NCI-H128 (cell line): Measurements from ENCODE around the gene GMDS.

ENCODE experiments used
- DNase-seq: peaks from one replicate; lab custom pipeline; 2025; ENCODE audit not compliant: unreplicated experiment; lab: John Stamatoyannopoulos, UW

Gene GMDS

DNA sequence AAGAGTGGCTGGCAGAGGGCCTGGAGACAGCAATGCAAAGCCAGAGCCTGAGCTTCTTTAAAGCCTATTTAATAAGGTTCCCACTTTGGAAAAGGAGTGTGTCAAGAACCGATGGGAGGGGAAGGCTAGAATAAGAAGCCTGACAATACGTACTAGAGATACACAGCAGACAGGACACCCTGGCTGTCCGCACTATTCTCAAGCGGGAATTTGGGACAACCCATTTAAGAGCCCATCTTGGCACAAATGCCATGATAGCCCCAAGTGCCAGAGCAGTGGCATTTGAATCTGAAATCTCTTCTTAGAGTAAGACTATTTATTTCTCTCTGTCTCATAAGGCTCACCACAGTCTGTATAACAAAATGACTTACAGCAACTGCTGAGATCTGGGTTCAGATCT lies 3.1 kb downstream of the GMDS start:
- DNase-seq, result no peak

DNA sequence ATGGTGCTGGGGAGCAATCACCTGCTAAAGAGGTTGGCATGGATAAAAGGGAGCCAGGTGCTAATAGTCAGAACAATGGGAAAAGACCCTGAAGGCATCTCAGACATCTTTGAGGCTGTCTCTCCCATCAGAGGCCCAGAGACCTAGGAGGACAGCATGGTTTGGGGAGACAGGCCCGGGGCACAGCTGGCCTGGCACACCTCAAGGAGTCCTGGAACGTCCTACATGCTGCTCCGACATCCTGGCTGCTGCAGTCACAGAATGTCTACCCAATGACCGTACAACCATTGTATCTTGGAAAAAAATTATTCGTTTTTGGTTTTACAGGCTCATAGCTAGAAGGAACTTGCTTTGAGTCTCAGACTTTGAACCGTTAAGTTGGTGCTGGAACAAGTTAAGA lies 4.4 kb downstream of the GMDS start:
- no peak for DNase-seq

DNA sequence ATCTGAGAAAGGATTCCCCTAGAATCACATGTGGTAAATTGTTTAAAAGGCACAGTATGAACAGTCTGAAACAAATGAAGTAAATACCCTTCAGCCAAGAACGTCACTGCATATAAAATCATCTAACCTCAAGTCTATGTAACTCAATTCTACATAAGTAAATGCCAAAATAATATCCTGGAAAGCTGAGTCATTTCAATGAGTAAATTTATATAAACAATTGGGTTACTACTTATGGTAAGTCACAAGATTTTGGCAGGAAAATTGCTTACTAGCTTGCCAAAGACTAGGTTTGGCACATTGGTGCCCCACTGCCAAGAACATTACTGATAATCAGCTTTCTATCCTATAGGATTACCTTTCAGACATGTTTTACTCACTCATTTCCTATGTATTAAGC lies 8.4 kb downstream of the GMDS start:
- no peak for DNase-seq

DNA sequence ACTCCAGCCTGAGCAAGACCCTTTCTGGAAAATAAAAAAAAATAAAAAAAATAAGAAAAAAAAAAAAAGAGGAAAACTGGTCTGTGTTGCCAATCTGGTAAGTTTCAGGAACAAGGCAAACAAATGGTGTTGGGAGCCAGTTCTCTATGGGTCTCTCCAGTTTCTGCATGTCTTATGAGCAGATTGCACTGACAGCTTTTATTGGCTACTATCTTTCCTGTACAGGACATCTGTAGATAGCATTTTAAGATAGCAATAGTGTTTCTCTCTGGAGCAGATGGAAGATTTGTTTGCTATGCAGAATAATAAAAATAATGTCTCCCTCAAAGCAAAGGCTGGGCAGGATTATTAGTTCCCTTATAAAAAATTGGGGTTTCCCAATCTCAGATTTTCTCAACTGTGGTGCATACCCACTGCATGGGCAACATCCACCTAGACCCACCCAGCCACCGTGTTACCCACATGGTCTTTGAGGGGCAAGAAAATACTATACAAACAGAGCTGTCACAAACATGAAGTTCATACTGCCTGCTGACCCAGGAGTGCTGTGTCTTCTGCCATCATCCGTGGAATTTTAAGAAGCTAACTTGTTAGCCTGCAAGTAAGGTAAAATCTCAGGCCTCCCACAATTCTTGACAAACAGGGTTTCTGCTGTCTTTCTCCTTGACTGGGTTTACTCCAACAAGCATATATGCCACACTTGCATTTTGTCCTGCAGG lies 9.5 kb downstream of the GMDS start:
- DNase-seq, result no peak

DNA sequence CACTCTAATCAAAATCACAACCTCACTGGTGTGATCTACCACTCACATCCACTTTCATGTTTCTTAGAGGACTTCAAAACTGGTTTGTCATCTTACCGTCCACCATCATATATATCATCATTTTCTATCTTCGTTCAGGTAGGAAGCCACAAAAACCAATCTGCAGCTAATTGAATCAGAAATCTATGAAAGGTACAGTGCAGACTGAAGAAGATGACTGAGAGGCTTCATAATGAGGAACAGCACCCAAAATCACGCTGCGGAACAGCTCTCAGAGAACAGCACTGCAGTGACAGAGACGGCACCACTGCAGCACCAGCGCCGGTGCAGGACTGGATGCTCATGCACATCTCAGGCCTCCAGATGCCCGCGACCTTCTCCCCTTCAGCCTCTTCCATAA lies 13.0 kb downstream of the GMDS start:
- DNase-seq, result no peak

DNA sequence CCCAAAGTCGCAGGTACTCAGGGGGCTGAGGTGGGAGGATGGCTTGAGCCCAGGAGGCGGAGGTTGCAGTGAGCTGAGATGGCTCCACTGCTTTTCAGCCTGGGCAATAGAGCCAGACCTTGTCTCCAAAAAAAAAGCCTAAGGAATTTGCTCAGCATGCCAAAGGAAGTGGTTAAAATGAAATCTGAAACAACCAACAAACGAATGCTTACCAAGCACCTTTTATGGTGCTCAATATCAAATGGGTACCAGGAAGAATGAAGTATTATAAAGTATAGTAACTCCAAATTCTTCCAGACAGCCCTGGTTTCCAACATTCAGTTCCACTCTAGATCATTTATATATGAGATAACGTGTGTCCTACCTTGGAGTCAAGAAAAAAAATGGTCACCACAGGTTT lies 14.0 kb downstream of the GMDS start:
- DNase-seq, result no peak

DNA sequence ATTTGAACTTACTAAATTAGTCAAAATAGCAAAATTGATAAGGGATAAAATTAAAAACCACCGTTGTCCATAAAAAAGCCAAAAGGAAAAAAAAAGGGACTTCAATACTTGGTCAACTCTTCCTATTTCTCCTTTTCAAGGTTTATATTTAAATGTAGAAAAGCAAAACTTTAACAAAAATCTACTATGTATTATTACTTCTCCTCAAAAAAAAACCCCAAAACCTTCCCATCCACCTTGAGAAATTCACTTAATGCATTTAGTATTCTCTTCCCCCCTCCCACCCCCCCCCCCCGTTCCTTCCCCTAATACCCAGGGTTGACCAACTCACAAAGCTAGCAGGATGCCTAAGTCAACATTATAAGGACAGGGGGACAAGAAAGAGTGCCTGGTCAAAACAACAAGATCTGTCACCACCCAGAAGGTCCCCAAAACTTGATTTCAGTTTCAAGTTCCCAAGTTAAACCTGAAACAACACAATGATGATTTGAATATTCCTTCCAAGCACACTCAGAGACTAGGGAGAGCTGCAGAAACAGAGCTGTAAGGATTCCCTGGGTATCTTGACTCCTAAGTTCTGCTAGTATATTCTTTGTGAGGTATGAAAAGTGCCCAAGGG lies 14.6 kb downstream of the GMDS start:
- no peak for DNase-seq

DNA sequence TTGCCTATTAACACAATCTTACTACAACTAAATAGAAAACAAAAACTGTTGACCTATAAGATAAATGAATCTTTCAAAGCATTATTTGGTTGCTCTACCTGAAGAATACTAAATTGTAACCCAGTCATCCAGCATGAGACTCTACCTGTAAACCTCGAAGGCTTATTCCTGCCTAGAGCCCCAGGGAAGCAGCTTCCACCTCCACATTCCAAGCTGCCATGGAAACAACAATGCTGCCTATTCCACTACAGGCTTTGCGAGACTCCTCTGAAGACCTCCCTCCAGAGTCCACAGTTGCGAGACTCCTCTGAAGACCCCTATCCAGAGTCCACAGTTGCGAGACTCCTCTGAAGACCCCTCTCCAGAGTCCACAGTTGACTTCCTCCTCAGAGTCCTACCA lies 15.7 kb downstream of the GMDS start:
- no peak for DNase-seq

DNA sequence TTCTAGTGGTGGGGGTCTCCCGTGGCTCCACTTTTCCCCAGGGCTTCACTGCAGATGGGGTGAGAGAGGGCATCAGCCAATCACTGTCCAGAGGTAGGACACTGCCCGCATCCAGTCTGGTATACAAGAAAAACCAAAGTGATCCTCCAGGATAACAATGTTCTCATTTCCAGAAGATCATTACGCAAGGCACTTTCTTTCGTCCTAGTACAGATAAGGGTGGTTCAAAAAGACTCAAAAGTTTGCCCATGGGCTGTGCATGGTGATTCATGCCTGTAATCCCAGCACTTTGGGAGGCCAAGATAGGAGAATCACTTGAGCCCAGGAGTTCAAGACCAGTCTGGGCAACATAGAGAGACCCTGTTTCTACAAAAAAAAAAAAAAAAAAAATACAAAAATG lies 16.4 kb downstream of the GMDS start:
- no peak for DNase-seq

DNA sequence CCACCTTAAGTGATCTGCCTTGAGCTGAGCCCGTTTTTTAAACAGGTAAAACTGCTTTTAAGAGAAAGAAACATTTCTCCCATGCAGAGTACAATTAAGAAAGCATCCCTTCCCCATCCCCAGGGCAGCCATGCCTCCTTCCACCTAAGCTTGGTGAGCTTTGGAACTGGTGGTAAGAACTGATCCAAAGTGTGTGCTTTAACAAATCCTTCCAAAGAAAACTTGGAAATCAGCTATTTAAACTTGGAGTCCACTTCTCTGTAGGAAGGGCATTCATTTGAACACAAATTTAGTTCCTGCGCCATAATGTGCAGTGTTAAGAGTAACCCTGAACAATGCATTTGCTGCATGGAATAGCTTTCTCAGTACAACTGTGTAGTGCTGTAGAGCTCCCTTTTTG lies 17.0 kb downstream of the GMDS start:
- DNase-seq, result no peak

DNA sequence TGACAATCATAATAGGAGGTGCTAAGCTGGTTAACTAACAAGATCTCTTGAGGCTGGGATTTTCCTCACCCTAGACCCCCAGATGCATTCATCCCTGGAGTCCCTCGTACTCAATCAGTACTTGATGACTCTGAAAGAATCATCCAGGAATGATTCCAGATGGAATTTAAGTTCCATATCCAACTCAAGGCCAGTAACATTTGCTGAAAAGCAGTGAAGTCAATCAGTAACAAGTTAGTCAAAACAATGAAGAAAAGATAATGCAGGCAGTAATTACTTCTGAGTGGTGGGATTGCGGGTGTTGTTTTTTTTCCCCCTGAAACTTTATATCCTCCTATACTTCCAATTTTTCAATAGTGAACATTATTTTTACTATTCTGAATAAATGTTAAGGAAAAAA lies 18.6 kb downstream of the GMDS start:
- no peak for DNase-seq

DNA sequence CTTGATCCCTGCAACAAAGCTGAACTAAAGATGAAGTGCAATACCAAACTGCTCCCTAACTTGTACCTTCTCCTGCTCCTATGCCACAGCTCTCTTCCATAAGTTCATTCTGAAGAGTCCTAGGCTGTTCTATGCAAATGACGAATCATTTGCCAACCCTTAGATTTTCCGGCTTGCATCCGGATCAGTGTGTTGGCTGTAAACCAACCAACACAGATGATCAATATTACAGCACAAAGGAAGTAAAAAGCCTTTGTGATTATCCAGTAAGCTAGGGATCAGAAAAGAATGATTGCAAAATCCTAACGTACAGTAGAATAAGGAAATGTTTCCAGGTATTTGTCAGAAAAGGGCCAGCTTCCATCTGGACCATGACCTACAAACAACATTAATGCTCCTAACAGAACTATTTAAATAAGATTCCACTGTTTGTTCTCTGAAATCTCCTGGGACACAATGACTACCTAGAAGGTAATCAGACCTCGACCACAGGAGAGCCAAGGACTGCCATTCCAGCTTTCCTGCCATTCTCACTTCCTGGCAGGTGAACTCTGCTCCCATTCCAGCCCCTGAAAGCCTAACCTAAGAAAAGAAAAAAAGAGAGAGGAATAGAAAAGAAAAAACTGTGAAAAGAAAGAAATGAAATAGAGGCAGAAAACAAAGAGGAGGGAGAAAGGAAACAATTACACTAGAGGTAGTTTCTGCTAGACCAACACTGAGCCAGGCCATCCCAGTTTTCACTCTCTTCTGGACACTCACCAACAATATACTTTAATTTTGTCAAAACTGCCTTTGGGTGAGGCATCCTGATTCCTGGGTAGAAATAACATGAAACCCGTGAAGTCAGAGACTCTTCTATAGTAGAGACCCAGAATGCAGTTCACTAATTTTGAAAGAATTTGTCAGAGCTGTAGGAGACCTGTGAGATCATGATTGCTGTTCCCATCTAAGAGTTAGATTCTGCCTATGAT lies 19.7 kb downstream of the GMDS start:
- no peak for DNase-seq

DNA sequence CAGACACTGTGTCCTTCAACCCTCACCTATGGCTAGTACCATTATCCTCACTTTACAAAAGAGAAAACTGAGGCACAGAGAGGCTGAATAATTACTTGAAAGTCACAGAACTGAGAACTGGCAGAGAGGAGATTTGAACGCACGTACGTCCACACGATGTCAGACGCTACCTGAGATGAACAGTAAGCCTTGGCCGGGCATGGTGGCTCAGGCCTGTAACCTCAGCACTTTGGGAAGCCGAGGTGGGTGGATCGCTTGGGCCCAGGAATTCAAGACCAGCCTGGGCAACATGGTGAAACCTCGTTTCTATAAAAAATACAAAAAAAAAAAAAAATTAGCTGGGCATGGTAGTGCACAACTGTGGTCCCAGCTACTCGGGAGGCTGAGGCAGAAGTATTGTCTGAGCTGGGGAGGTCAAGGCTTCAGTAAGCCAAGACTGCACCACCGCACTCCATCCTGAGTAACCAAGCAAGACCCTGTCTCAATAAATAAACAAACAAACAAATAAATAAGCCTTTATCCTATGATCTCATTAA lies 20.5 kb downstream of the GMDS start:
- DNase-seq, result no peak

DNA sequence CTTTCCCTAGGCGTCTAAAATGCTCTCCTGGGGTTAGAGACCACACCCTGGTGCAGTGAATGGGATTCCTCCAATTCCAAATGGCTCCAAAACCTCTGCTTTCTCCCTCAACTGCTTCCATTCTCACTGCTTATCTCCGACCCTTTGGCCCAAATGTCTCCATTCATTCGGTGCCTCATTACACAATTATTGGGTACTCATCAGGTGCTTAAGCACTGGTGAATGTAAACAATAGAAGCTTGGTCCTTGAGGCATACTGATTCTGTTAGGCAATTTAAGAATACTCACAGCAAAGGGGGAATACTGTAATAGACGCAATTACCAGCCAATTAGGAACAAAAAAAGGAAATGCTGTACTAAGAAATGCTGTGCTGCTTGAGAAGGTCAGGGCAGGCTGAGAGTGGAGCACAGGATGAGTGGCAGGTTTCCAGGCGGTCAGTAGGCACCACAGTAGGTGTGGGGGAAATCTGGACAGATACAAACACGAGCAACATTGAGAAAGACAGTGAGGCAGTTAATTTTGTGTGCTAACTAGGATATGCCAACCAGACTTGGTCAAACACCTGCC lies 23.0 kb downstream of the GMDS start:
- no peak for DNase-seq

DNA sequence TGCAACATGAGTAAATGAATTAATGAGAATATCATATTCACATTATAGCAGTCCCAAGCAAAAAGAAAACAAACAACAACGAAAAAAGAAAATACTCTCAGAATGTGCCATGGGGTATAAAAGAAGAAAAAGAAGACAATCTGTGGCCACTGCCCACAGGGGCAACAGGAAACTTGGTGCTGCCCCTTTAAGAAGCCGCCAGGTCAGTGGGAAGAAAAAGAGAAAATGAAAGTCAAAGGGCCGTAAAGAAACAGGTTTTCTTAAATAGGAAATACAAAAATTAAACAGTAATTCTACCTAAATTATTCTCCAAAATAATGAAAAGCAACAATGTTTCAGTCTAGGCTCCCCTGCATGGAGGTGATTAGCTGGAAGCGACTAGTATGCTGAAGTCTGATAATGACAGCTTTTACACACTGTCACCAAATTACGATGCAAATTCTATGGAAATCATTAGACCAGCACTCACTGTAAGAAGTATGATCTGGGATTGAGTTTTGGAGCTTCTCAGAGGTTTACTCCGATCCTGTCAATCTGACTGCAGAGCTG lies 23.6 kb downstream of the GMDS start:
- DNase-seq, result no peak

DNA sequence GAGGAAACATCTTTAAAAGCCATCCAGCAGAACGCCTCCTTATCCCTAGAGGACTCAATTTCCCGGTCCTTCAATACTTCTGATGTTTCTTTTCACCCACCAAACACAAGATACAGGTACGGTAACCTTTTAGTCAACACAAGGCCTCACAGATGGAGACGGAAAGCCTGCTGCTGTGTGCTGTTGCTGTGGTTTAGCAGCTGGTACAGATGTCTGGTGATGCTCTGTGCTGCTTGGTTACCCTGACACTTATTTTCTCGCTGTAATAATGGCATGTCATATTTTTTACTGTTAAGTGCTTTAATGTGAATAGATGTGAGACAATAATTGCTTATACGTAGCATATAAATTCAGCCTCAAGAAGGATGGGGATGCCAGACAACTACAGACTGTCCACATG lies 25.3 kb downstream of the GMDS start:
- no peak for DNase-seq

DNA sequence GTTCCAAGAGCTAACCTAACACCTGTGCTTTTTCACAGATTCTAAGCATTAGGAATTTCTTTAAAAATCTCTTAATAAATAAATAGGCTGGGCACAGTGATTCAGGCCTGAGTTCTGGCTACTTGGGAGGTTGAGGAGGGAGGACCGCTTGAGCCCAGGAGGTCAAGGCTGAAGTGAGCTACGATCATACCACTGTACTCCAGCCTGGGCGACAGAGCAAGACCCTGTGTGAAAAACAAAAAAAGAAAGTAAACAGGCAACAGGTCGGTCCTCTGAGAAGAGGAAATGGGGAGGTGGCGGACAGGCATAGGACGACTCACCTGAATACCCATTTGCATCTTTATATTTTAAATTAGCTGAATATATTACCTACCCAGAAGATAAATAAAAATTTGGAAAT lies 26.5 kb downstream of the GMDS start:
- no peak for DNase-seq

DNA sequence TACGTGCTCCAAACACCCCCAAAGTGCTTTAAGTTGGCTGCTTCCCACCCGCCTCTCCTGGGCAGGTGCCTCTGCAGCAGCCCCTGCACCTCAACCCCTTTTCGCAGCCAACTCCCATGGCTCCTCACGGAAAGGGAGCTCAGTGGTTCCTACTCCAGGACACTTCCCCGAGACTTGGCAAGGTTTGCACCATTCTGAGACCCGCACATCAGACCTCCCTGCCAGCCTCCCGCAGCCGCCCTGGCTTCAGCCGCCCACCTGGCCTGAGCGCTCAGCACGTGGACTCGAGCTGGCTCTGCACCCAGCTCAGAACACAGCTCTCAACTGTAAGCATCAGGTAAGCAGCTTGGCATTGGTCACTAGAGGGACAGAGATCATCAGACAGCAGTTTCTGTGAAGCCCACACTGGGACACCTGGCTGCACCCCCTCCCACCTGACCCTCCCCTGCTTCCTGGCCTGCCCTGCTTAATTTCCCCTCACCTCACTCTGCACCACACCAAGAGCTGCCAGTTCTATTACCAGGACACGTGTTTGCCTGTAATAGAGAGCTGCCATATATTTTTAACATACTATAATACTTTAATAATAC lies 28.5 kb downstream of the GMDS start:
- no peak for DNase-seq

DNA sequence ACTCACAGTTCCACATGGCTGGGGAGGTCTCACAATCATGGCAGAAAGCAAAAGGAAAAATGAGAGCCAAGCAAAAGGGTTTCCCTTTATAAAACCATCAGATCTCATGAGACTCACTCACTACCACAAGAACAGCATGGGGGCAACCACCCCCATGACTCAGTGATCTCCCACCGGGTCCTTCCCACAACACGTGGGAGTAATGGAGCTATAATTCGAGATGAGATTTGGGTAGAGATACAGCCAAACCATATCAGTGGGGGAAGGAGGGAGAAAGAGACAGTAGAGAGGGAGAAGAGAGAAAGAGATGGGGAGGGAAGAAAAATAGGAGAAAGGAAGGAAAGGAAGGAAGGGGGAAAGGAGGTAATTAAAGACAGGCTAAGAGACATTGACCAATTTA lies 30.1 kb downstream of the GMDS start:
- DNase-seq, result no peak

DNA sequence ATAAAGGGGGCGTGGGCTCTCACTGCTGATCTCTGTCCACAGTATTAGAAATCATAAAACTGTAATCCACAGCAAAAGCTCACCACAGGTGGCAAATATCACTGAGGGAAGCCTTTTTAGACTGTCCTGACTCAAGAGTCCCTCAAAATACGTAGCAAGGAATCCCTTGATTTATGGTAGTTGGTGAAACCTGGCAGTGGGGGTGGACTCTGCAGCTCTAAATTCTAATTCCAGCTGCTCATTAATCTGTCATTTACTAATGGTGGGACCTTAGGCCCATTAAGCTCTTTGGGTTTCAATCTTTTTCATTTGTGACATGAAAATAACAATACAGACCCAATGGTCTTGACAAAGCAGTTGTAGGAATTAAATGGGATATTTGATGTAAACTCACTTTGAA lies 32.3 kb downstream of the GMDS start:
- no peak for DNase-seq
